ENCODE data around the gene TTLL9. TPM values are rescaled to one million over a fixed set of nuclear protein-coding genes. Genes with fewer than 3 reads are reported as not detected.

TTLL9 gene
- total and polyA plus RNA-seq, 2 of the 13 experiments (the other 11 are each of a cell fraction or from before 2014, with no cell fraction given), result not detected

DNA sequence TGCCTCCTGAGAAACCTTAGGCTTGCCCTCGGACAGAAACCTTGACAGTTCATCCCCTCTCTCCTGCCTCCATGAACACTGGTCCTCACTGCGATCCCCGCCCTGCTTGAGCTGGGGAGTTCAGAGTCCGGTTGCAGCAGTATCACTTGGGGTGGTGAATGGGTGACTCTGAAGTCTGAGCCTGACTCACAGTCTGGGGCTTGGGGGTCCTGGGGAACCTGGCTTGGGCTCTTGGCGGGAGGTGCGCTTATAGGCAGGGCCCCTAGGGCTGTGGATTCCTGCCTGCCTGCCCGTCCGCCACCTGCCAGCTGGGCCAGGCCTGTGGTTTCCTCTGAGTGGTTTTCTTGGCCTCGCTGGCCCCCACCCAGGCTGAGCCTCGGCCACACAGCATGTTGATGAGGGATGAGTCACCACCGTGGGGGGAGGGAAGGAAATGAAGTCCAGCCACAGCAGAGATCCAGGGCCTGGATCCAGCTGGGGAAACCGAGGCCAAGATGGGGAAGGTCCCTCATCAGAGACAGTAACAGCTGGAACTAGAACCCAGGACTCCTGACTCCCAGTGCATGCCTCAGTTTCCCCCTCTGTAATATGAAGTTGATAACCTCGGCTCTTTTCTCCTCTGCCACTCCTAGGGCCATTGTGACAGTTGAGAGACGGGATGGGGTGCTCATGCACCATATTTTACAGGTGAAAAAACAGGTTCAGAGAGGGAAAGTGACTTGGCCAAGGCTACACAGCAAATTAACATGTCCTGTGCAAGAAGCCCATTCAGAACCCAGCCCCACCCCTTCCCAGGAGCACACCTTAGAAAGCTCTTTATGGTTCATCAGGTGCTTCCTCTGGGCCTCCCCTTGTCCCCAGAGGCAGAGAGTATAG, 34.2 kb upstream of the TTLL9 start (continued):
- TF ChIP-seq THAP11 (CRISPR knock-in tag; IDR thresholded peaks at IDR 0.05) (peak; percentile 46; the same call in 1 of the 2 replicates), ZNF496 (CRISPR knock-in tag; IDR thresholded peaks at IDR 0.05; ENCODE audit: insufficient replicate concordance) (no peak), ZNF530 (CRISPR knock-in tag; IDR thresholded peaks at IDR 0.05; ENCODE audit: low read depth) (no peak), NFATC3 (CRISPR knock-in tag; IDR thresholded peaks at IDR 0.05) (no peak), ZNF235 (CRISPR knock-in tag; IDR thresholded peaks at IDR 0.05; ENCODE audit: borderline replicate concordance) (no peak), ZMYM4 (CRISPR knock-in tag; IDR thresholded peaks at IDR 0.05) (no peak), TRAFD1 (CRISPR knock-in tag; IDR thresholded peaks at IDR 0.05; ENCODE audit: borderline replicate concordance) (no peak), SNAPC4 (CRISPR knock-in tag; IDR thresholded peaks at IDR 0.05) (0 out of 2 replicates have a peak, but pooled peaks have one; percentile 48), ZFY (CRISPR knock-in tag; IDR thresholded peaks at IDR 0.05) (peak; percentile 30; the same call in 1 of the 2 replicates), CAMTA2 (CRISPR knock-in tag; IDR thresholded peaks at IDR 0.05; ENCODE audit: borderline replicate concordance) (no peak), KAT7 (CRISPR knock-in tag; IDR thresholded peaks at IDR 0.05; ENCODE audit: borderline replicate concordance) (no peak), ZNF792 (CRISPR knock-in tag; IDR thresholded peaks at IDR 0.05) (0 out of 2 replicates have a peak, but pooled peaks have one; percentile 7), DMTF1 (CRISPR knock-in tag; IDR thresholded peaks at IDR 0.05) (no peak), ZNF839 (CRISPR knock-in tag; IDR thresholded peaks at IDR 0.05; ENCODE audit: borderline replicate concordance) (peak; percentile 52; the same call in 1 of the 2 replicates), NAIF1 (CRISPR knock-in tag; IDR thresholded peaks at IDR 0.05; ENCODE audit: borderline replicate concordance) (no peak), TOPORS (CRISPR knock-in tag; IDR thresholded peaks at IDR 0.05) (no peak), GZF1 (CRISPR knock-in tag; IDR thresholded peaks at IDR 0.05) (no peak)
- TF ChIP-seq, protein P1, sequence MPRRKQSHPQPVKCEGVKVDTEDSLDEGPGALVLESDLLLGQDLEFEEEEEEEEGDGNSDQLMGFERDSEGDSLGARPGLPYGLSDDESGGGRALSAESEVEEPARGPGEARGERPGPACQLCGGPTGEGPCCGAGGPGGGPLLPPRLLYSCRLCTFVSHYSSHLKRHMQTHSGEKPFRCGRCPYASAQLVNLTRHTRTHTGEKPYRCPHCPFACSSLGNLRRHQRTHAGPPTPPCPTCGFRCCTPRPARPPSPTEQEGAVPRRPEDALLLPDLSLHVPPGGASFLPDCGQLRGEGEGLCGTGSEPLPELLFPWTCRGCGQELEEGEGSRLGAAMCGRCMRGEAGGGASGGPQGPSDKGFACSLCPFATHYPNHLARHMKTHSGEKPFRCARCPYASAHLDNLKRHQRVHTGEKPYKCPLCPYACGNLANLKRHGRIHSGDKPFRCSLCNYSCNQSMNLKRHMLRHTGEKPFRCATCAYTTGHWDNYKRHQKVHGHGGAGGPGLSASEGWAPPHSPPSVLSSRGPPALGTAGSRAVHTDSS (CRISPR knock-in tag; conservative IDR thresholded peaks at IDR 0.05), result no peak

All from HepG2 (cell line).